Vagina (tissue), 2 donors: ENCODE results near the gene APLF. TPM values are rescaled to one million over a fixed set of nuclear protein-coding genes. Genes with fewer than 3 reads are reported as not detected.

Experiments
- DNase-seq, 2 donors: peaks; one replicate each; pipeline ENCODE4 v3.0.0-alpha.2; 2017; ENCODE audit errors: extremely low spot score in 2 of 2
- H3K27ac ChIP-seq: fragments of 200-600 bp; sonication (generic); one replicate; pipeline ENCODE4 v1.5.1; 2019
- H3K27me3 ChIP-seq: fragments of 200-600 bp; sonication (generic); one replicate; pipeline ENCODE4 v1.5.1; 2019
- H3K36me3 ChIP-seq, 2 donors: fragments of 200-600 bp; sonication (generic); one replicate each; pipeline ENCODE4 v1.5.1; 2017 to 2019
- H3K4me1 ChIP-seq: fragments of 200-600 bp; sonication (generic); one replicate; pipeline ENCODE4 v1.5.1; 2019
- H3K4me3 ChIP-seq, 2 donors: fragments of 200-600 bp; sonication (generic); 1 replicate in 1 of 2; 2 replicates in 1 of 2; pipeline ENCODE4 v1.5.1; 2016 to 2019
- H3K9me3 ChIP-seq: fragments of 200-600 bp; sonication (generic); one replicate; pipeline ENCODE4 v1.5.1; 2019
- POLR2A ChIP-seq, 2 donors: fragments of 450-650 bp; IDR thresholded peaks; one replicate each; pipeline ENCODE4 v1.6.1; 2017; ENCODE audit warnings: antibody characterized with exemption in 2 of 2, mild to moderate bottlenecking in 2 of 2, moderate library complexity in 2 of 2
- POLR2AphosphoS5 ChIP-seq, 2 donors: sonication (generic); formaldehyde crosslinking; IDR thresholded peaks; one replicate each; pipeline ENCODE4 v1.9.0; 2017; ENCODE audit warnings: antibody characterized with exemption in 2 of 2, mild to moderate bottlenecking in 2 of 2, low read depth in 1 of 2; ENCODE audit not compliant: insufficient read depth in 1 of 2
- intact Hi-C: fragments of 100-400 bp; cut with DNase I; formaldehyde crosslinking; loops from one replicate; pipeline ENCODE4 v1.15.1; 2023
- total RNA-seq: library from RNA; depleted of rRNA; stranded (reverse); fragments of >200 nt; gene quantifications from one replicate; pipeline ENCODE4 v1.2.3, GENCODE V29; 2016
- TF ChIP-seq, protein P1 (sequence below), 3 experiments: fragments of 450-650 bp in 2 of 3; fragments of 200-600 bp in 1 of 3; sonication (generic) in 1 of 3; IDR thresholded peaks; one replicate each; pipeline ENCODE4 v1.5.1; 2017 to 2019; ENCODE audit warnings: antibody characterized with exemption in 3 of 3, mild to moderate bottlenecking in 2 of 3, moderate library complexity in 2 of 3

Gene APLF
- total RNA-seq, 1 donor from 2014 or later = 18.7 TPM

DNA sequence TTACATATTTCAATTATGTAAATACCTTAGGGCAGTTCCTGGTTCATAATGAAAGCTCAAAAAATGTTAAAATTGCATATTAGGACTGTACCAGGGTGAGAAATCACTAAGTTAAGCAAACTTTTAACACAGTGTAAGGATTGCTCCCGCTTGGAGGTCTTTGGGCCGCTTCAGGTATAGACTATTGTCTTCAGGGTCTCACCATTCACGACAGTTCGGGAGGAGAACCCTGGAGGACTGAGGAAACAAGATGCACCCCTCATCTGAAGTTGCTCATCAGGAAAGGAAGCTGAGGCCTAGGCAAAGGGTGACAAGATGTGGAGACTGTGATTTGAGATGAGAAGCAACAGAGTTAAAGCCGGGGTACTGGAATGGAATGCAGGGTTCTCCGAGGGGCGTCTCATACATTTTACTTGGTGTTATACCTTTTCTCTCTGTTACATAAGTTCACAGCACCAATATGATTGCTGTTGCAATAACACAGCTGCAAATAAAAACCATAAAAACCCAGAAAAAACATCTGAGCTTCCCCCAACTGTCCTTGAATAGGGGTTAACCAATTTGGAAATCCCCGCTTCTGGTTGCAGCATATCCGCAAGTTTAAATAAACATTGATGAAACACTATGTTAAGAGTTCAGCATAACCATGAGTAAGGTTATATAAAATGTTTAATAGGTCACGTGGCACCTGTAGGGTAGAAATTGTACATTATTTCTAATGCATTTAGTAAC, 40.4 kb upstream of the APLF start:
- H3K4me3 ChIP-seq = no peak overlapping the region
- no peaks in the 10 kb centered on the region for H3K9me3 ChIP-seq
- H3K27ac ChIP-seq = peak overlapping the region; percentile 3
- H3K27me3 ChIP-seq = no peaks in the 10 kb centered on the region
- intact Hi-C loops = no loop called here
- no peak for TF ChIP-seq POLR2AphosphoS5 (IDR thresholded peaks at IDR 0.05; ENCODE audit: insufficient read depth in 1 of 2, low read depth in 1 of 2)
- no peak for TF ChIP-seq POLR2A (IDR thresholded peaks at IDR 0.05)
- TF ChIP-seq, protein P1, sequence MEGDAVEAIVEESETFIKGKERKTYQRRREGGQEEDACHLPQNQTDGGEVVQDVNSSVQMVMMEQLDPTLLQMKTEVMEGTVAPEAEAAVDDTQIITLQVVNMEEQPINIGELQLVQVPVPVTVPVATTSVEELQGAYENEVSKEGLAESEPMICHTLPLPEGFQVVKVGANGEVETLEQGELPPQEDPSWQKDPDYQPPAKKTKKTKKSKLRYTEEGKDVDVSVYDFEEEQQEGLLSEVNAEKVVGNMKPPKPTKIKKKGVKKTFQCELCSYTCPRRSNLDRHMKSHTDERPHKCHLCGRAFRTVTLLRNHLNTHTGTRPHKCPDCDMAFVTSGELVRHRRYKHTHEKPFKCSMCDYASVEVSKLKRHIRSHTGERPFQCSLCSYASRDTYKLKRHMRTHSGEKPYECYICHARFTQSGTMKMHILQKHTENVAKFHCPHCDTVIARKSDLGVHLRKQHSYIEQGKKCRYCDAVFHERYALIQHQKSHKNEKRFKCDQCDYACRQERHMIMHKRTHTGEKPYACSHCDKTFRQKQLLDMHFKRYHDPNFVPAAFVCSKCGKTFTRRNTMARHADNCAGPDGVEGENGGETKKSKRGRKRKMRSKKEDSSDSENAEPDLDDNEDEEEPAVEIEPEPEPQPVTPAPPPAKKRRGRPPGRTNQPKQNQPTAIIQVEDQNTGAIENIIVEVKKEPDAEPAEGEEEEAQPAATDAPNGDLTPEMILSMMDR (IDR thresholded peaks at IDR 0.05) = no peak
- H3K36me3 ChIP-seq = no peaks in the 10 kb centered on the region
- DNase-seq = no peak
- H3K4me1 ChIP-seq = peaks cover 20% of the 10 kb centered on the region

DNA sequence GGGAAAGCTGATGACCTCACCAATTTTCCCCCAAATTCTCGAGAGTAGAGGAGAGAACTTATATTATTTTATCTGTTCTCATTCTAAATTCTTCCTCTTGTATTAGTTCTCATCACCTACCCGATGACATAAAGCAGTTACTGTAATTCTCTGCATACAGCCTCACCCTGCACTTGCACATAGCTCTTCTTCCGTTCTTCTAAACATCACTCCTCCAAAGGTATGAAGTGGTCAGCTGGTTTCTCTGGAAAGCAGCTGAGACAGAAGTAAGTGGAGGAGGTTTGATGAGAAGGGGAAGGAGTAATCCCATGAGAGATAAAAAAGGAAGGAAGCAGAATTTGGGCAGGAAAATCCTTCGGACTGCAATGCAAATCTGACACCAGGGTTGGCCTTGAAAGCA, 39.3 kb upstream of the APLF start:
- DNase-seq = no peak
- Histone ChIP-seq H3K9me3 (no peaks in the 10 kb centered on the region), H3K4me3 (no peak overlapping the region), H3K36me3 (no peaks in the 10 kb centered on the region), H3K27ac (no peak overlapping the region), H3K27me3 (no peaks in the 10 kb centered on the region), H3K4me1 (peaks cover 20% of the 10 kb centered on the region)
- intact Hi-C loops = no loop called here
- TF ChIP-seq POLR2A (IDR thresholded peaks at IDR 0.05) (no peak), POLR2AphosphoS5 (IDR thresholded peaks at IDR 0.05; ENCODE audit: insufficient read depth in 1 of 2, low read depth in 1 of 2) (no peak)
- TF ChIP-seq, protein P1 (IDR thresholded peaks at IDR 0.05) = no peak

DNA sequence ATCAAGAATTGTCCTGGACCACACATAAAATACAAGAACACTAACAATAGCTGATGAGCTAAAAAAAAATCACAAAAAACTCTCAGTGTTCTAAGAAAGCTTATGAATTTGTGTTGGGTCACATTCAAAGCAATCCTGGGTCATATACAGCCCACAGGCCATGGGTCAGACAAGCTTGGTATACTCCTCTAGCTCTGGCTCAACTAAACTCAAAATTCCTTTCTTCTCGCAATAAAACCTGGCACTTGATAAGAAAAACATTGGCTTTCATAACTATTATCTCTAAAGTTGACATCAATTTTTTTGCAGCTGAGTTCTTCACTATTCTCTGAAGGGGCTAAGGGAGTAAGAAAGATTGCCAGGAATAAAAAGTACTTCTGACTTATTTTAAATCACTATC, 38.6 kb upstream of the APLF start:
- no peaks in the 10 kb centered on the region for H3K36me3 ChIP-seq
- H3K4me3 ChIP-seq = no peak overlapping the region
- no peak overlapping the region for H3K27ac ChIP-seq
- peaks cover 20% of the 10 kb centered on the region for H3K4me1 ChIP-seq
- no peaks in the 10 kb centered on the region for H3K27me3 ChIP-seq
- intact Hi-C loops = no loop called here
- TF ChIP-seq POLR2AphosphoS5 (IDR thresholded peaks at IDR 0.05; ENCODE audit: insufficient read depth in 1 of 2, low read depth in 1 of 2) (no peak), POLR2A (IDR thresholded peaks at IDR 0.05) (no peak)
- TF ChIP-seq, protein P1 (IDR thresholded peaks at IDR 0.05) = no peak
- no peaks in the 10 kb centered on the region for H3K9me3 ChIP-seq
- no peak for DNase-seq

DNA sequence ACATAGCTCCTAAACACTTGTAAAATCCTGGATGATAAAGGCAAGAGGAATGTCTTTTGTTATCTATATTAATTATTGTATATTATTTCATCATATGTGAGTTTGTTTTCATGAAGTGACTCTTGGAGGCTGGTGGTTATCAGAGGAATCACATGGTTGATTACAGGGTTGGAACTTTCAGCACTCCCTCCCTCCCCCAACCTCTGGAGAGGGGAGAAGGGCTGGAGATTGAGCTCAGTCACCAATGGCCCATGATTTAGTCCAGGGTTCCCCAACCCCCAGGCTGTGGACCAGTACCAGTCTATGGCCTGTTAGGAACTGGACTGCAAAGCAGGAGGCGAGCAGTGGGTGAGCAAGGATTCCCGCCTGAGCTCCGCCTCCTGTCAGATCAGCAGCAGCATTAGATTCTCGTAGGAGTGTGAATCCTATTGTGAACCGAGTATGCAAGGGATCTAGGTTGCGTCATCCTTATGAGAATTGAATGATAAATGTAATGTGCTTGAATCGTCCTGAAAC, 38.0 kb upstream of the APLF start:
- H3K4me1 ChIP-seq = peaks cover 20% of the 10 kb centered on the region
- H3K9me3 ChIP-seq = no peaks in the 10 kb centered on the region
- no peak for DNase-seq
- TF ChIP-seq POLR2A (IDR thresholded peaks at IDR 0.05) = no peak
- TF ChIP-seq, protein P1 (IDR thresholded peaks at IDR 0.05) = no peak
- no peak for TF ChIP-seq POLR2AphosphoS5 (IDR thresholded peaks at IDR 0.05; ENCODE audit: insufficient read depth in 1 of 2, low read depth in 1 of 2)
- H3K36me3 ChIP-seq = no peaks in the 10 kb centered on the region
- H3K27ac ChIP-seq = no peak overlapping the region
- H3K4me3 ChIP-seq = no peak overlapping the region
- intact Hi-C loops = no loop called here
- no peaks in the 10 kb centered on the region for H3K27me3 ChIP-seq

DNA sequence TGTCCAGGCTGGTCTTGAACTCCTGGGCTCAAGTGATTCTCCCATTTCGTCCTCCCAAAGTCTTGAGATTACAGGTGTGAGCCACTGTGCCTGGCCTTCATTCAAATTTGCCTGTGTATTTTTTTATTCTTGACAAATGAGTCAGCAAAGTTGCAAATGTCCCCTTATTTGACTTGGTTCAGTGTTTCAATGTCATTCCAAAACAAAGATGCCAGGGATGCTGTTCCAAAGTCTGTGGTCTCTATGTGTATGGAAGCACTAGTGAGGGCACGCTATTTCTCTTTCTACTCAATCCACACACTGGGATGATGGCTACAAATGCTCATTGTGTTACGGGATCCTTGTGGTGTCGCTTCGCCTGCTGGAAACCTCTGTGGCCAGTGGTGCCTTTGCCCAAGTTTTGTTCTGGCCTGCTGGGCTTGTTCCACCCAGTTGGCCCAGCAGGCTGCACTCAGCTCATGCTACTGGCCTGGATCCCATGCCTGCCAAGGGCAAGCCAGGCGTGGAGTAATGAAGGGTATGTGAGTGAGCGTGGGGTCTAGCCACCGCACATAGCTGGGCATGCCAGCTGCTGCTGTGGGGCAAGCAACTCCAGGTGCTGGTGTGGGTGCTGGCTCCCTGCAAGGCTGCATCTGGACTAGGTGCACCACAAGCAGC, 35.9 kb upstream of the APLF start:
- TF ChIP-seq, protein P1 (IDR thresholded peaks at IDR 0.05) = no peak
- TF ChIP-seq POLR2AphosphoS5 (IDR thresholded peaks at IDR 0.05; ENCODE audit: insufficient read depth in 1 of 2, low read depth in 1 of 2) (no peak), POLR2A (IDR thresholded peaks at IDR 0.05) (no peak)
- H3K9me3 ChIP-seq = no peaks in the 10 kb centered on the region
- H3K4me3 ChIP-seq = no peak overlapping the region
- peaks cover 28% of the 10 kb centered on the region for H3K4me1 ChIP-seq
- no peak for DNase-seq
- no peaks in the 10 kb centered on the region for H3K36me3 ChIP-seq
- intact Hi-C loops = no loop called here
- H3K27me3 ChIP-seq = no peaks in the 10 kb centered on the region
- H3K27ac ChIP-seq = no peak overlapping the region
